LNCaP clone FGC (cell line): Measurements from ENCODE around the gene CFD.

ENCODE experiments used
- DNase-seq: peaks from one replicate; pipeline ENCODE4 v3.0.0-alpha.2; 2011; ENCODE audit warnings: low read depth
- H3K4me3 ChIP-seq: 2 replicates; pipeline ENCODE4 v1.5.1; 2011; ENCODE audit warnings: mild to moderate bottlenecking, low read depth, low read length, control low read depth
- CTCF ChIP-seq: IDR thresholded peaks from 2 replicates; pipeline ENCODE4 v1.5.1; 2012; ENCODE audit warnings: mild to moderate bottlenecking; ENCODE audit not compliant: control insufficient read depth, insufficient read depth; ENCODE audit errors: extremely low read depth

The CFD gene

GRCh38 chr19:883661-884211, 24.3 kb downstream of the CFD start:
- no peak for DNase-seq
- H3K4me3 ChIP-seq, result no peak overlapping the region
- no peak for TF ChIP-seq CTCF

- TF ChIP-seq CTCF, result no peak
- no peak overlapping the region for H3K4me3 ChIP-seq
- DNase-seq, result no peak
These were observed 25.2 kb downstream of the CFD start for GRCh38 chr19:884420-885211.

- H3K4me3 ChIP-seq, result no peak overlapping the region
- no peak for DNase-seq
- no peak for TF ChIP-seq CTCF
These were observed 26.2 kb downstream of the CFD start for GRCh38 chr19:885536-886224.

DNA sequence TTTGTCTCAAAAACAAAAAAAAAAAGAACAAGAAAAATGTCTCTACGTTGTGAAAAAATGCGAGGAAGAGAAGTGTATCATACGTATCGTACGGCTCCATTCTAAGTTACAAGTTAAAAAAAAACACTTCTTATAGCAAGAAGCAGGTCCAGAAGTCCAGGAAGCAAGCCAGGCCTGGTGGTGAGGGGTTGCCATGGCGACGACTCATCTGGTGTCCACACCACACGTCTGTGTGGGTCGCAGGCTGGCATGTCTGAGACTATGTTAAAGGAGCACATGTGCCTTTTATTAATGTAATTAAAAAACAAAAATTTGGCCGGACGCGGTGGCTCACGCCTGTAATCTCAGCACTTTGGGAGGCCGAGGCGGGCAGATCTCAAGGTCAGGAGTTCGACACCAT, 27.6 kb downstream of the CFD start:
- no peak for TF ChIP-seq CTCF
- DNase-seq, result no peak
- H3K4me3 ChIP-seq, result no peak overlapping the region

- no peak for DNase-seq
- H3K4me3 ChIP-seq, result no peak overlapping the region
- TF ChIP-seq CTCF, result no peak
These were observed 28.1 kb downstream of the CFD start for GRCh38 chr19:887599-887998.

GRCh38 chr19:888581-889385, 29.3 kb downstream of the CFD start:
- no peak for TF ChIP-seq CTCF
- DNase-seq, result no peak

More at GRCh38 chr19:888581-889385, 29.3 kb downstream of the CFD start:
- no peak overlapping the region for H3K4me3 ChIP-seq
